Measurements from ENCODE around the gene ANKRD34C. TPM values are rescaled to one million over a fixed set of nuclear protein-coding genes. Genes with fewer than 3 reads are reported as not detected.

The ANKRD34C gene
- total RNA-seq, 1 experiment from 2014 or later, result not detected

- H3K9me3 Mint-ChIP-seq, result peaks cover 7 to 10% of the 10 kb centered on the region in 2 experiments
- Histone ChIP-seq H3K23me2 (ENCODE audit: insufficient read length, low read depth, low read length, poor library complexity, severe bottlenecking) (peaks cover 9% of the 10 kb centered on the region), H4K20me1 (ENCODE audit: control insufficient read depth, insufficient read depth, insufficient read length) (no peaks in the 10 kb centered on the region), H3K4me1 (ENCODE audit: insufficient read depth, low read length) (peaks cover 3% of the 10 kb centered on the region; the same call in 1 of the 2 replicates), H3K23ac (ENCODE audit: insufficient read length, low read depth, low read length) (no peak overlapping the region), H3K4ac (ENCODE audit: low read depth, low read length) (no peak overlapping the region), H2AK5ac (ENCODE audit: insufficient read length, low read length) (no peak overlapping the region), H3K9ac (ENCODE audit: extremely low read depth, insufficient read length, low read length) (no peak overlapping the region), H2BK12ac (ENCODE audit: insufficient read length, low read depth, low read length) (no peak overlapping the region), H3K4me2 (ENCODE audit: insufficient read depth, insufficient read length, low read length) (no peak overlapping the region), H2BK5ac (ENCODE audit: insufficient read length, low read length) (no peak overlapping the region), H3K27ac (ENCODE audit: insufficient read length, low read depth, low read length) (no peak overlapping the region), H2BK120ac (ENCODE audit: low read depth, low read length, poor library complexity, severe bottlenecking) (no peak overlapping the region), H4K8ac (replicated peaks; ENCODE audit: insufficient read length, low read depth, low read length) (no peak overlapping the region), H3K79me2 (ENCODE audit: insufficient read depth, low read length) (no peaks in the 10 kb centered on the region), H3K79me1 (ENCODE audit: insufficient read depth, low read depth, low read length, poor library complexity, severe bottlenecking) (peaks cover under 1% of the 10 kb centered on the region), H4K91ac (ENCODE audit: insufficient read length, low read depth, low read length) (no peak overlapping the region), H3K27me3 (ENCODE audit: insufficient read depth, low read length) (no peaks in the 10 kb centered on the region), H4K5ac (ENCODE audit: insufficient read length, low read depth, low read length) (no peak overlapping the region), H2BK15ac (ENCODE audit: low read depth, low read length) (no peak overlapping the region), H3T11ph (ENCODE audit: low read length) (no peak overlapping the region), H3K18ac (ENCODE audit: insufficient read length, low read depth, low read length) (no peak overlapping the region), H3K56ac (ENCODE audit: insufficient read length, low read depth, low read length) (no peak overlapping the region), H2BK20ac (ENCODE audit: low read depth, low read length, poor library complexity, severe bottlenecking) (no peak overlapping the region), H3K14ac (ENCODE audit: insufficient read depth, low read length) (no peak overlapping the region), H2AFZ (ENCODE audit: low read length) (no peak overlapping the region), H3K9me3 (ENCODE audit: control insufficient read depth, low read depth, low read length) (peaks cover 8% of the 10 kb centered on the region)
- H3K27ac Mint-ChIP-seq, result no peak overlapping the region
- peaks cover 63 to 75% (median 73%) of the 10 kb centered on the region in 3 experiments for H3K36me3 Mint-ChIP-seq (ENCODE audit: insufficient read depth in 1 of 3, low read depth in 3 of 3)
- TF ChIP-seq CTCF (conservative IDR thresholded peaks at IDR 0.05), result no peak
- H3K4me1 Mint-ChIP-seq, result peaks cover 15 to 17% of the 10 kb centered on the region in 2 experiments
- no CpG with 5 or more reads among the region's 10 CpGs for WGBS (ENCODE audit: extremely low coverage, insufficient read length, low lambda C conversion rate)
- no peak for DNase-seq
- no peak overlapping the region; a peak in 1 of 5 replicates for H3K4me3 Mint-ChIP-seq
- no peaks in the 10 kb centered on the region for H3K27me3 Mint-ChIP-seq (ENCODE audit: low read depth)
Measured at GRCh38 chr15:79315623-79316328, 33.3 kb downstream of the ANKRD34C start.

Measured in H9 (cell line).